Activated CD4-positive, alpha-beta T cell treated with anti-CD3 and anti-CD28 coated beads, Interleukin-2, Interleukin-6, amounts not matched to agents 100 ng/mL and 50 ng/mL, durations not matched to agents 16 hours and 8 hours (primary cell): ENCODE data around the gene ACVR1B.

Experiments used
- DNase-seq: peaks from one replicate; pipeline ENCODE4 v3.0.0-alpha.2; 2020

ACVR1B gene

DNA sequence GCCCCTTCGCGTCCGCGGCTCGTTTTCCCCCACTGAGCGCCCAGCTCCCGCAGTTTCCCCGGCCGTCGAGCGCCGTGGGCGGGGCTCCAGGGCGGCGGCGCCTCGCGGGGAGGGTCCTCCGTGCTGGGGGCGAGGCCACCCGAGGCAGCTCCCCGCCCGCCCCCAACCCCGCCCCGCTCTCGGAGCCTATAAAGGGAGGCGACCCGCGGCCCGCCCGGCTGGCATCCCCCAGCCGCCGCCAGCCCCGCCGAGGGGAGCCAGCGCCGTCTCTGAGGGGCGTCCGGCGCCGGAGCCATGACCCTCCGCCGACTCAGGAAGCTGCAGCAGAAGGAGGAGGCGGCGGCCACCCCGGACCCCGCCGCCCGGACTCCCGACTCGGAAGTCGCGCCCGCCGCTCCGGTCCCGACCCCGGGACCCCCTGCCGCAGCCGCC lies 55.2 kb downstream of the ACVR1B start, which contains the start of gene TAMALIN:
TAMALIN (plus strand) TSS at position 221 of the 432 bp plus-strand sequence; CDS start at position 295, 74 bp downstream.
- DNase-seq, result peak; percentile 31

DNA sequence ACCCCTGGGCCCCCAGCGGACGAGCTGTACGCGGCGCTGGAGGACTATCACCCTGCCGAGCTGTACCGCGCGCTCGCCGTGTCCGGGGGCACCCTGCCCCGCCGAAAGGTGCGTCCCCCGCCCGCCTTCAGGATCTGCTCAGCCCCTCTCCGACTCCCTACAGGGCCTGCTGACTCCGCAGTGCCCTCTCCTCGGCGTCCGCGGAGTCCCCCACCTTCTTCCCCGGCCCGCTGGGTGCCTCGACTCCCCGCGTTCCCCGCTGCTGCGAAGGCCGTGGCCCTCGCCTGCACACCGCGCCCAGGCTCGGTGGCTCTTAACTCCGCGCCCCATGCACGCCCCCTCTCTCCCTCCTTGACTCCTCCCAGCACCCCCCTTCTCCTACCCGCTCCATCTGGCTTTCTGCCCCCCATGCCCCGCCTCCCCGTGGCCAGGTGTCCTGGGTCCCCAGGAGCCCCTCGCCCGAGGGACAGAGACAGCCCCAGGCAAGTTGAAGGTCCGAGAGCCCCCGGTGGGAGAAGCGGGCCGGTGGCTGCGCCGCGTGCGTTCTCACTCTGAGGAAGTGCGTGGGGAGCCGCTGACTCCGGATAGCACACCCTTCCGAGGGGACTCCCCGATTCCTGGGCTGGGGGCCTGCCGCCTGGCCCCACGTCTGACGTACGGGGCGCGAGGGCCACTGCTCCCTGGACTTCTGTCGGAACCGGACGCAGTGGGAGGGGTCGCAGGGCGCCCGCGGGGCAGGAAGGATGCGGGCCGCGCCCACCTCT lies 55.8 kb downstream of the ACVR1B start:
- DNase-seq, result no peak

DNA sequence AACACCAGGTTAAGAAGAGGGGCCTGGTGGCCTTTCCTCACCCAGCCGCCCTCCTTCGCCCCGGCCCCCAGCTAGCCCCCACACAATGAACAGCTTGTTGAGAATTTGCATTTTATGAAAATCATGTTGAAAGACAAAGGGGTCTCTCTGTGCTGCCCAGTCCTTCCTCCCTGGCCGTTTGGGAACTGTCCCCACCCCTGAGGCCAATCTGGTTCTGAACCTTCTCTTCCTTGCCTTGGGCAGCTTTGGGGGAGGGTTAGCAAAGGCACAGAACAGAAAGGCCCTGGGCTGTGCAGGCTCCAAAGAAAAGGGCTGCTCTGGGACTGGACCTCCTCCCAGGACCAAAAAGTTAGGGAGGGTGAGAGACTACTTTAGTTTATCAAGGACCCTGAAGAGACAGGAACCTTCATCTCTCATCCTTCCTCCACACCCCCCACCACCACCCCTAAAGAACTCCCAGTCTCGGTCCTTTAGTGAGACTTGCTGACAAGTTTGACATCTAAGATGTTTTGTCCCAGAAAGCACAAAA lies 56.5 kb downstream of the ACVR1B start:
- DNase-seq, result no peak

DNA sequence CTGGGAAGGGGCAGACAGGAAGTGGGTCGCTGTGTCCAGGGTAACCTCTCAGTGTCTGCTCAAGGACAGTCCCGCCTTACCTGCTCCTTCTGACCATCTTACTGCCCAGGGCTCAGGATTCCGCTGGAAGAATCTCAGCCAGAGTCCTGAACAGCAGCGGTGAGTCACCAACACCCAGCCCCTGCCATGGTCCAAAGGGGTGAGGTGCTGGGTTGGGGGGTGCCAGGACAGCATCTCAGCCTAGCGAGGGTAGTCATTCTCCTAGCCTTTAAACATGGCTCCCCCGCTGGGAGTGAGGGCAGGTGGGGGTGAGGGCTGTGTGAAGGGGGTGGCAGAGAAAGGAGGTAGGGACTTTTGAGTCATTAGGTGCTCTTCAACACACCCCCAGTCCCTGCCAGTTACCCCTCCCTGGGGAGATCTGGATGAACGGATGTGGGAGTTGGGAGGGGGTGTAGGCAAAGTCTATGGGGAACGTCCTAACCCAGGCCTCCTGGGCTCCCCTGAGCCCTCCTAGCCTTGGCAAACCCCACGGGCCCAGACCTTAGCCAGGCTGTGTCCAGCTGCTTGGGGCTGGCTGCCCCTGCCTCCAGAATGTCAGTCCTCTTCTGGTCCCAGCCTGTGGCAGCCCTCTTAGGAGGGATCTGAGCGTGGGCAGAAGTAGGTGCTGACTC lies 57.7 kb downstream of the ACVR1B start:
- no peak for DNase-seq

DNA sequence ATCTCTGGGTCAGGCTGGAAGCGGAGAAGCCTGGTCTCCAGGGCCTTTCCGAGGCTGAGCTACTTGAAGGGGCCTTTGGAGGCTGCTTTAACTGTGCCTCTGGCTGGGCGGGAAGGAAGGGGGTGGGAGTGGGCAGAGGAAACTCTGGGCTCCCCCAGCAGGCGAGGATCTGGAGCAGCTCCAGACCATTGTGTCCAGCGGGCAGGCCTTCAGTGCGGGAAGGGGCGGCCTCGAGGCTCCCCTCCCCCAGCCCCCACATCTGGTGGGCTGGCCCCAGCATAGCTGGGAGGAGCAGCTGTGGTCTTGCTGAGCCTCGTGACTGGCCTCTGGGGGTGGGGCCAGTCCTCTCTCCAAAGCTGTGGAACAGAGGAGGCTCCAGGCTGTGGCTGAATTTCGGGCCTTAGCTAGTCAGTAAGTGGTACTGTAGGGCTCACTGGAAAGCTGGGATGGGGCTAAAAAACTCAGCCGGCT lies 58.7 kb downstream of the ACVR1B start:
- DNase-seq, result no peak

DNA sequence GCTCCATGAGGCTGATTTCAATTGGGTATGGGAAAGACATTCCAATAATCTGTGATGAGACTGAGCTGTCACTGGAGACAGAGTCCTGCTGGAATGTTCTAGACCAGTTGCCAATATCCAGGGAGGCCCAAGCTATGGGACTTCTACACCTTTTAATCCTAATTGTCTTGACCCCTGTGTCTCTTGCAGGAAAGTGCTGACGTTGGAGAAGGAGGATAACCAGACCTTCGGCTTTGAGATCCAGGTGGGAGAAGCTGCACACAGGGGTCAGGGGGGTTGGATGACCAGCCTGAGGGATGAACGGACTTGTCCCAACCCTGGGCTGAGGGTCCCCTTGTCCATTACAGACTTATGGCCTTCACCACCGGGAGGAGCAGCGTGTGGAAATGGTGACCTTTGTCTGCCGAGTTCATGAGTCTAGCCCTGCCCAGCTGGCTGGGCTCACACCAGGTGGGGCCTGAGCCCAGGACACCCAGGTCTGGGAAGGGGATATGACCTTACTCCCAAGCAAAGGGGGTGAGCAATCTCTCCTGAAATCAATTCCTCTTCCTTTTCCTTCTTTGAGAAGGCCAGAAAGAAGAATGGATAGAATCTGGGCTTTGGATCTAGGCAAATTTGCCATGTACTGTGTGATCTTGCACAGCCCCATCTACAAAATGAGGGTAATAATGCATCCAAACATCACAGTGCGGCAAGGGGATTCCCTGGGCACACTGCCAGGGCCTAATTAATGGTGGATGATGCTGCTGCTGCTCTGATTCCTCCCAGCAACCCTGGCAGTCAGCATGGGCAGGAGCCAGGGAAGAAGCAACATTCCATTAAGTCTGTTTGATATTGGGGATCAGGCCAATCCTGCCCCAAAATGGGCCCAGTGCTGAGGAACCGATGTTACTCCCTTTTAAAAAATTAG lies 59.4 kb downstream of the ACVR1B start:
- DNase-seq, result no peak

DNA sequence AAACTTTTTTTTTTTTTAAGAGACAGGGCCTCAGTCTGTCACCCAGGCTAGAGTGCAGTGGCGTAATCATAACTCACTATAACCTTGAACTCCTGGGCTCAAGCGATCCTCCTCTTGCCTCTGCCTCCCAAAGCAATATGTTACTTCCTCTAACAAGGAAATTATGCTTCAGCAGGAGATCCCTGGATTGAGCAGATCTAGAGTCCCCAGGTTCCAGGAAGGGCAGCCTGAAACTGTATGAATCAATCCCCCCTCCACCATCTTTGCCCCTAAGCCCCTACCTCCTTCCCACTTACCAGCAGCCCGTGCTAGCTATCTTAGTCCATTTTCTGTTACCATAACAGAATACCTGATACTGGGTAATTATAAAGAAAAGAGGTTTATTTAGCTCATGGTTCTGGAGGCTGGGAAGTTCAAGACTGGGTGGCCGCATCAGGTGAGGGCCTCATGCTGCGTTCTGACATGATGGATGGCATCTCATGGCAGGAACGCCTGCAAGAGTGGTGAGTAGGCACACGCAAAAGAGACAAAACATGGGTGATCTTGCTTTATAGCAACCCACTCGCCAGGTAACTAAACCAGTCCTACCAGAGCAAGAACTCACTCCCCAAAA lies 60.2 kb downstream of the ACVR1B start:
- no peak for DNase-seq

DNA sequence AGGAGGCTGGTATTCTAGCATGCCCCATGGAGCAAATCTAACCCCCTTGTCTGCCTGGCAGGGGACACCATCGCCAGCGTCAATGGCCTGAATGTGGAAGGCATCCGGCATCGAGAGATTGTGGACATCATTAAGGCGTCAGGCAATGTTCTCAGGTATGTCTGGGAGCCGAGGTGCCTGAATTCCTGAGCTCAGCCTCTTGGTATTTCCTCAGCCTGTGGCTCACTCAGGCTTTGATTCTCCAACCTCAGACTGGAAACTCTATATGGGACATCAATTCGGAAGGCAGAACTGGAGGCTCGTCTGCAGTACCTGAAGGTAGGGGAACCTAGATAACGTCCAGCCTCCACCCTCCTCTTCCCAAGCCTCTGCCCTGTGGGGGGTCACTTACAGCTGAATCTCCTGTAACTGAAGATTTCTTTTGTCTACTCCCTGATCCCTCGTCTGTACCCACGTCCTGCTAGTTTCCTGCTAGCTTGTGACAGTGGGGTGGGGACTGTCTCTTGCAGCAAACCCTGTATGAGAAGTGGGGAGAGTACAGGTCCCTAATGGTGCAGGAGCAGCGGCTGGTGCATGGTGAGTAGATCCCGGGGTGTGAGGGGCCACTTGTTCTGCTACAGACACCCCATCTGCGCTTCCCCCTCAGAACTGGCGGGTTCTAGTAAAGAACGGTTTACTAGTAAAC lies 62.3 kb downstream of the ACVR1B start:
- DNase-seq, result no peak

DNA sequence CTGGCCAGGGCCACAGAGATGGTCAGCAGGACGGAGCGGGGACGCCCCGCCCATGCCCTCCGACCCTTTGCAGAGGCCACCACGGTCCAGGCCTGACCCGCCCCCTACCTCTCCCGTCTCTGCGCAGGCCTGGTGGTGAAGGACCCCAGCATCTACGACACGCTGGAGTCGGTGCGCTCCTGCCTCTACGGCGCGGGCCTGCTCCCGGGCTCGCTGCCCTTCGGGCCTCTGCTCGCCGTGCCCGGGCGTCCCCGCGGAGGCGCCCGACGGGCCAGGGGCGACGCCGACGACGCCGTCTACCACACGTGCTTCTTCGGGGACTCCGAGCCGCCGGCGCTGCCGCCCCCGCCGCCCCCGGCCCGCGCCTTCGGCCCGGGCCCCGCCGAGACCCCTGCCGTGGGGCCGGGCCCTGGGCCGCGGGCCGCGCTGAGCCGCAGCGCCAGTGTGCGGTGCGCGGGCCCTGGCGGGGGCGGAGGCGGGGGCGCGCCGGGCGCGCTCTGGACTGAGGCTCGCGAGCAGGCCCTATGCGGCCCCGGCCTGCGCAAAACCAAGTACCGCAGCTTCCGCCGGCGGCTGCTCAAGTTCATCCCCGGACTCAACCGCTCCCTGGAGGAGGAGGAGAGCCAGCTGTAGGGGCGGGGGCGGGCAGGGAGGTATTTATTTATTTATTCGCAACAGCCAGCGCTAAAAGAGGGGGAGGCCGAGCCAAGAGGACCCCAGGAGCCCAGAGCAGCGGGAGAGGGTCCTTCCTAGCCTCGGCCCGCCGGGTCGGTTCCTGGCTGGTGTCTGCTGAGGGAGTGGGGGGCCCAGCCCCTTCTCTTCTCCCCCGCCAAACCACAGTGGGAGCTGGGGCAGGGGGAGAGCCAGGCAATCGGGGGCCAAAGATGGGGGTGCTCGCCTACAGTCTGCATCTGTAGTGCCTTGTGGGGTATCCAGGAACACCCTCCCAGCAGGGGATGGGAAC lies 63.4 kb downstream of the ACVR1B start:
- DNase-seq, result no peak

DNA sequence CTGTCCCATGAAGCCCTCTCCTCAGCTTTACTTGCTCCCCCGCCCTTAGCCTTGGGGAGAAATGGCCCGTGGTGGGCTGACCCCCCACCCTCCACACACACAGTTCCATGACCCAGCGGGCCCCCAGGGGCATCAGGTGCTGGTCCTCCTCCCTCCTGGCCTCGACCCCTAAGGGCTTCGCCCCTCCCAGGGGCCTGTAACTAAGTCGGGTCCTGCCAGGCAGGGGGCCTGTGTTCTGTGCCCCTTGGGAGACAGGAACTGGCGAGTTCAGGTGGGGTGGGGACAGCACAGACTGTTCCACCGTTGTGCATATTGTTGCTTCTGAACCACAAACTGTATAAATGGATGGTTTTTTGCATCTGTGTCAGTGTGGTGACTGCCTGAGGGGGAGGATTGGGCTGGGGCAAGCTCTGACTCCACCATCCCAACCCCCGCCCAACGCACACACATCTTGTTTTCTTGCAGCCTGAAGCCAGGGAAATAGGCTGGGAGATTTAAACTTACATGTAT lies 64.1 kb downstream of the ACVR1B start:
- no peak for DNase-seq

DNA sequence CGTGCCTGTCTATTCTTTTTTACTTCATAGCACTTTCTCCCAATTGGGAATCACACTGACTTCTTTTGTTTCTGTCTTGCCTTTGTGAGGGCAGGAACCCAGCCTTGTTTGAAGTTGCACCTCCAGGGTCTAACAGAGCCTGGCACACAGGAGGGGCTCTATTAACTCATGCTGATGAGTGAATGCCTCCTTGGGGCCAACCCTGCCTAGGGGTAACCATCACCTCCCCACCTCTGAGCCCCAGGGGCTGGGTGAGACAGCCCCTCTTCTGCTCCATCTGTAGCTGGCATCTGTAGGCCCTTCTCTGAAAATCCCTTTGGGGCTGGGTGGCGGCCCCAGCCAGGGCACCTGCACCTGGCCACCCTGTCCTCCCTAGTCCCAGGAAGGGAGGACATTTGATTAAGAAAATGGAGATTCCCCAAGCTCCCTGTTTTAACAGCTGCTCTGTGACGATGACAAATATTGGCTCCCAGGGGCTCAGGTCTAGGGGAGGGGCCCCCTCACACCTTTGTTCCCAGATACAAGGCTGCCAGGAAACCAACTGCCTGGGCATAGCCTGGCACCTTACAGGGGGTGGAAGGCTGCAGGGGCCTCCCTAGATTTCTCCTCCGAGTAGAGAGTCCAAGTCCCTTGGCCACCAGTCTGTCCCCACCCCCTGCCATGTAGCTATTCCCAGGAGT lies 67.1 kb downstream of the ACVR1B start:
- DNase-seq, result no peak

DNA sequence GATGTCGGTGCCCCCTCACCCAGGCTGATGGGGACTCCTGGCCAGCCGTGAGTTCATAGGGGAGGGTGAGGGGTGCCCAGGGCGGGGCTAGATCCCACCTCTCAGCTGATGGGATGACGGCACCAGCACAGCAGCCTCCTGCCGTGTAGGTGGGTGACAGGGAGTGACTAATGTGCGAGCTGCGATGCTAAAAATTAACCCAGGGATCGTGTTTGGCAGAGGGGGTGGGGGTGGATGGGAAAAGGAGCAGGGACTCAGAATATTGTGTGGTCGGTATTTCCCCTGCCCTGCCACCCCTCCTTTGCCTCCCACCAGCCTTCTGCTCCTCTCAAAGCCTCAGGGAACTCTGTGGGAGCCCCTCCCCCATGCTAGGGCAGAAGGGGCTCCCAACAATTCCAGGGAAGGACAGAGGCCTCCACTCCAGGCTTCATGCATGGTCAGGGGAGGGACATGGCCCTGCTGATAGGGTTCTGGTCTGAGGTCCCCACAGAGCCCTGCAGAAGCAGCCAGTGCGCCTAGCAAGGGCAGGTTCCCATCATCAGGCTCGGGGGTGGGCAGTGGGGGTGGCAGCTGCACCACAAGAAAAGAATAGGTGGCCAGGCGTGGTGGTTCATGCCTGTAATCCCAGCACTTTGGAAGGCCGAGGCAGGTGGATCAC lies 67.7 kb downstream of the ACVR1B start:
- no peak for DNase-seq

DNA sequence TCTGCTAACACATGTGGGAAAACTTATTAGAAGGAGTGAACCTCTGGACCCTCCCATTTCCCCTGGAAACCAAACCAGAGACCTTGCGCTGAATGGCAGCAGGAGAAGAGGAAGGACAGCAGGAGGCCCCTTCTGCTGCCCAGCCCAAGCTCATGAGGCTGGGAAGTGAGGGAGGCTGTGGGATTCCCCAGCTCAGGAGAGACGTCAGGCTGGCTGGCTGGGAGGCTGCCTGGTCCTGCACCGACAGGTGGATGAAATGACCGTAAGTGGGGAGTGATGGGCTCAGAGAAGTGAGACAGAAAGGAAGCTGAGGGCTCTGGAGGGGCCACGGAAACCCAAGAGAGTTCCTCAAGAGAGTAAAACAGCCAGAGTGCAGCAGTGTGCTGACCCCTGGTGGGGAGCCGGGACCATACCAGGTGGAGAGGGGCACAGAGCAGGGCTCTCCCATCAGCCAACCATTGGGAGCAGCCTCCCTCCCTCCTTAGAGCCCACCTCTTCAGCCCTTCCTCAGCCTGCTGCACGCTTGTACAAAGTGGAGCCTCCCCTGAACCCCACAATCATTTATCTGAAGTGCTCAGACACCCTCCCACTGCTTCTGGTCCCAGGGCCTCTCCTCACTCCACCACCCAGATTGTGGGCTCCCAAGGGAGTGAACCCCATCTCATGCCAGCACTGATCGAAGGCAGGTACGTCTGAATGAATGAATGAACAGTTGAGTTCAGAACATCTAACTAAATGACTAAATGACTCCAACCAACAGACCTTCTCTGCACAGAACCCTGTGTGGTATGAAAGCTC lies 69.2 kb downstream of the ACVR1B start:
- DNase-seq, result peak; percentile 64

DNA sequence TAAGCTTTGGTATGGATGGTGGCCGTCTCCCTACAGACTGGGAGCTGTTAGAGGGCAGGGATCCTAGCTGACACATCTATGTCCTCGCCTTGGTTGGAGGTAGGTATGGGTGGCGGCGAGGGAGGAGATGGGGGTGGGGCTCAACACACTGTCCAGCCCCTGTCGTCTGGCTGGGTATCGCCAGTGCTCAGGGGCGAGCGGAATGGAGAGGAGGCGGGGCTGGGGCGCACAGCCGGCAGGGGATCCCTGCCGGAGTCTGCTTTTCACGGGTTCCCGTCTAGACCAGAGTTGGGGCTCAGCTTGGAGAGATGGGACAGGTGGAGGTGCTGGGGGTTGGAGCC lies 71.3 kb downstream of the ACVR1B start:
- DNase-seq, result peak; percentile 35

DNA sequence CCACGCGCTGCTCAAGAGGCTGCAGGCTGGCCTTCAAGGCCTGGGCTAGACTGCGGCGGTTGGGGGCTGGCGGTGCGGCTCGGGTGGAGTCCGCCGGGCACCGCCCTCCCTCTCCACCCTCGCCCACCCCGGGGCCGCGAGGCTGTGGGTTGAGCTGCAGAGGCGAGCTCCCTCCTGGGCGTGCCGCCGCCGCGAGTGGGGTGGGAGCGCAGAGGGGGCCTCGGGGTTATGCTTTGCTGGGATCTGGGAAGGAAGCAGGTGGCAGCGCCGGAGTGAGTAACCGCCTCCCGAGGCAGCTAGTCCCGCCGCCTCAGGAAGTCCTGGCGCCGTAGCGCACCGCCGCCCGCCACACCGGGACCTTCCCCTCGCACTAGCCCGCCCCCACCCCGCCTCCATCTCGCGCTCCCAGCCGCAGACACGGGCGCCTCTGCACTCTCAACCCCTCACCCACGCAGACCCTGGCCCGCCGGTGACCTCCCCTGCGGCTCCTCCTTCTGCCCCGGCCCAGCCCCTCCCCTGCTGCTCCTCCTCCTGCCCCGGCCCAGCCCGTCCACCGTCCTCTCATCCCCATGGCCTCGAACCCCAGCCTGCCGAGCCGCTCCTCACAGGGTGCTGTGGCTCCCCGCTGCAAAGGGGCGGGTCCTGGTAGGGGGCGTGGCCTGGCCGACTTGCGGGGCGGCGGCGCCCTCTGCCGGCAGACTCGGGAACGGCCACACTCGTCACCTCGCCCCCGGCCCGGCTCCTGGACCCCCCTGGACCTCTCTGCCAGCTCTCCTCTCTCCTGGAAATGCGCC lies 71.9 kb downstream of the ACVR1B start:
- DNase-seq, result peak; percentile 93

DNA sequence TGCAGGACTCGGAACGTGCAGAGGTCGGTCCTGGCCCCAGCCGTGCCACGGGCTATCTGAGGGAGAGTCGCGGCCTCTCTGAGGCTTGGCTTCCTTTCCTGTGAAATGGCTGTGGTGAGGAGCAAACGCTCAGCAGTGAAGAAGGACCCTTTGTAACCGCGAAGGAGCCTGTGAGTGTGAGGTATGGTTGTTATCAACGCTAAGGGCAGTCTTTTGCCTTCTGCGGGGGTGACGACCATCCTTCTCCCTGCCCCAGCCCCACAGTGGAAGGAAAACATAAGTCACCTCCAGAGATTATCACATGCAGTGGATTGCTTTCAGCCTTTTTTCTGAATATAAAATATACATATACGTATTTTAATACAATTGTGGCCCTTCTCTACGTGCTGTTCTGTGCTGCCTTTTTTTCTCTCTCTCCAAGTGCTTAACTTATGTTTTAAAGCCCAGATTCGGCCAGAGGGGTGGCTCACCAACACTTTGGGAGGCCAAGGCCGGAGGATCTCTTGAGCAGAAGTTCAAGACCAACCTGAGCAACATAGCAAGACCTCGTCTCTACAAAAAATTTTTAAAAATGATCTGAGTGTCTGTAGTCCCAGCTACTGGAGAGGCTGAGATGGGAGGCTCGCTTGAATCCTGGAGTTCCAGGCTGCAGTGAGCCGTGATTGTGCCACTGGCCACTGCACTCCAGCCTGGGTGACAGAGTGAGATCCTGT lies 72.6 kb downstream of the ACVR1B start:
- DNase-seq, result peak; percentile 8

DNA sequence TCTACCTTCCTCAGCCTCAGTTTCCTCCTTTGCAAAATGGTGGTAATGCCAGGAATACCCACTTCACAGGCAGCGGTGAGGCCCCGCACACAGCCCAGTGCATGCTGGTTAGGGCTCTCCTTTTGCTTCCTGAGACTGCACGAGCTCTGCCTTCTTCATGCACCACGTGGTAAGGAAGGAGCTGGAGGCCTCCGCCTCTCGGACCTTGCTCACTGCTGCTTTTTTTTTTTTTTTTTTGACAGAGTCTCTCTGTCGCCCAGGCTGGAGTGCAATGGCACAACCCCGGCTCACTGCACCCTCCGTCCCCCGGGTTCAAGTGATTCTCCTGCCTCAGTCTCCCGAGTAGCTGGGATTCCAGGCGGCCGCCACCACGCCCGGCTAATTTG lies 73.3 kb downstream of the ACVR1B start:
- DNase-seq, result peak; percentile 82
